ENCODE results near the gene CHRNB4. TPM values are rescaled to one million over a fixed set of nuclear protein-coding genes. Genes with fewer than 3 reads are reported as not detected.
A peak's percentile ranks its signal among the peaks of the same experiment; 100 is the strongest.

The CHRNB4 gene
- total RNA-seq, 1 donor = not detected

DNA sequence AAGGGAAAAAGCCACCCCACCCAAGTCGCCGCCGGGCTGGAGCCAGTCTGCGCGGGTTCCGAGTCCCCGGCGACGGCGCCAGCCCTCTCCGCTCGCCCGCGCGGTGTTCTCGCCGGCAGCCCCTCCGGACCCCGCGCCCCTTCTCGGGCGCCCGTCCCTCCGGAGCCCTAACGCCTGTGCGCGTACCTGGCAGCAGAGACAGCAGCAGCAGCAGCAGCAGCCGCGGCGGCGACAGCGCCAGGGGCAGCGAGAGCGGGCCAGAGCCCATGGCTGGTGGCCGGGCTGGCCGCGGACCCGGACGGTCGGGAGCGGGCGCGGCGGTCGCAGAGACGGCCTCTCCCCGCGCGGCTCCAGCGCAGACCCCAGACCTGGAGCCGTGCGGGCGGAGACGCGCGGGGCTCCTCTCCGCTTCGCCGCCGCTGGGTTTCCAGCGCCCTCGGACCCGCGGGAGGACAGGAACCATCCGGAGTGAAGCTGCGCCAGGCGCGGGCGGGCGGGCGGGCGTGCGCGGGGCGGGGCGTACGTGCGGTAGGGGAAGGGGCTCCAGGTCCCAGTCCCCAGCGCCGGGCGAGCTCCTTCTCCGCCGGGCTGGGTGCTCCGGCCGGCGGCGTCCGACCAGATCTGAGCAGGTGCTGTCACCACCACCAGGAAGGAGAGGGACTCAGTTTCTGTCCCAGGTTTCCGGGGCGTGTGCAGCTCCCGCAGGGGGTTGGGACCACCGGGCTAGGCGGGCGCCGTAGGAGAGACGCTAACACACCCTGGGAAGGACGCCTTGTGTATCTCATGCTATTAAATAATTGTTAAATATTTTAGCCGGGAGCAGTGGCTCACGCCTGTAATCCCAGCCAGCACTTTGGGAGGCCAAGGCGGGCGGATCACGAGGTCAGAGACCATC, 20.2 kb downstream of the CHRNB4 start, which contains the start of gene CHRNA3:
Gene CHRNA3 (minus strand): TSS at position 470 of the 895 bp plus-strand sequence. CDS start 202 bp downstream, at position 268.
- H3K4me3 ChIP-seq (ENCODE audit: low read depth, low read length) = no peak within 1 kb of the TSS
- no peak for DNase-seq (ENCODE audit: low read depth)
- no peak for TF ChIP-seq CTCF (IDR thresholded peaks at IDR 0.05; ENCODE audit: insufficient read depth, low read length)

DNA sequence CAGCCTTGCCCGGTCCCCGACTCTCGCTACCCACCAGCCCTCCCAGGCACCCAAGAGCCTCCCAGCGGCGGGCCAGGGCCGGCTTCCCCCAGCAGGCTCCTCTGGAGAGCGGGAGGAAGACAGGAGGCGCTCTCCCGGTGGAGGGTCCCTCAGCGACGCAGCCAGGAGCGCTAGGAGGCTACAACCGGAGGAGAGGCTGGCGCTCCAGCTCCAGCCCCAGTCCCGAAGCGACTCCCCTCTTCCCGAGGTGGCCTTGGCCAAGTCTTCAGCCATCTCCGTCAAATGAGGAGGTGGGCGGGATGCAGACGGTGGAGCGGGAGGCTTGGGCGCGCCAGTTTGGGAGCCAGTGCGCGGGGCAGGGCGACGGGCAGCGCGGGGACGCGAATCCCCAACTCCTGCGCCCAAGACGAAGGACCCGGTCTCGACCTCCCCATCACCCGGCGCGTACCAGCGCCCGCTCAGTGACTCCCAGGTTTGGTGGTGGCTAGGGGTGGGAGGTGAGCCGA, 20.9 kb downstream of the CHRNB4 start:
- no peak overlapping the region for H3K4me3 ChIP-seq (ENCODE audit: low read depth, low read length)
- no peak for DNase-seq (ENCODE audit: low read depth)
- peak; percentile 29 for TF ChIP-seq CTCF (IDR thresholded peaks at IDR 0.05; ENCODE audit: insufficient read depth, low read length)

- no peak for TF ChIP-seq CTCF (IDR thresholded peaks at IDR 0.05; ENCODE audit: insufficient read depth, low read length)
- DNase-seq (ENCODE audit: low read depth) = no peak
- no peak overlapping the region for H3K4me3 ChIP-seq (ENCODE audit: low read depth, low read length)
Observed at GRCh38 chr15:78619022-78619950, 21.7 kb downstream of the CHRNB4 start.

DNA sequence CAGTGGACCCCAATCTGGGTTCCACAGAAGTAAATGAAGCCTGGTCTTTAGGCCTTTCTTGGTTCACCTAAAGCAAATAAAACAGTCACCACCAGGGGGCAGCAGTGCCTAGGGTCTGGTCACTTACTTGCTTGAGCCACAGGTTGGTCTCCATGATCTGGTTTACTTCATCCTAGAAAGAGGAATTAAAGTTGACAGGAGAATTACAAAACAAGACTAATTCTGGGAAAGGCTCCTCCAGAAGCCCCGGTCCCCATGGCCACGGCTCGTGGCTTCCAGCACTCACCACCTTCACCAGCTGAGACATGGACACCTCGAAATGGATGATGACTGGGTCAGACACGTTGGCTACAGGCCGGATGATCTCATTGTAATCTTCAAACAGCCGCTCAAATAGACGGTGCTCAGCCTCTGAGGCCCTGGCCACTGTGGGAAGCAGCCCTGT, 22.5 kb downstream of the CHRNB4 start:
- peak; percentile 98 for DNase-seq (ENCODE audit: low read depth)

GRCh38 chr15:78618064-78618463, 22.9 kb downstream of the CHRNB4 start:
- no peak overlapping the region for H3K4me3 ChIP-seq (ENCODE audit: low read depth, low read length)
- TF ChIP-seq CTCF (IDR thresholded peaks at IDR 0.05; ENCODE audit: insufficient read depth, low read length) = no peak
- DNase-seq (ENCODE audit: low read depth) = no peak

More for the DNA sequence above, 22.5 kb downstream of the CHRNB4 start:
- H3K4me3 ChIP-seq (ENCODE audit: low read depth, low read length) = no peak overlapping the region
- peak; percentile 73 for TF ChIP-seq CTCF (IDR thresholded peaks at IDR 0.05; ENCODE audit: insufficient read depth, low read length)

DNA sequence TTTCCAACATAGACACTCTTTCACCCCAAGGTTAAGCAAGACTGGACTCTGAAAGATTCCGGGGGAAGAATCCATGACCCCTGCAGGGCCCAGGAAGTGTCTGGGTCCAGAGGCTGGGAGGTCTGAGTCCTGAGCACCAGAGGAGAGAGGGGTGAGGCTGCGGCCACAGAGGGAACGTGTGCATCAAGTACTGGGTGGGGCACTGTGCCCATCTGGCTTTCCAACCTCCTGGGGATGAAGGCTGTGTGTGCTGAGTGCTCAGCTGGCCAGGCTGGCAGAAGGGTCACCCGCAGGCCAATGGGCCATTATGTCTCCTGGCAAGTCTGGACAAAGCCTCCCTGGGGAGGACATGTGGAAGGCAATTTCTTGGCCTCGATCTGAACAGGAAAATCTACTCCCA, 23.5 kb downstream of the CHRNB4 start:
- H3K4me3 ChIP-seq (ENCODE audit: low read depth, low read length) = no peak overlapping the region
- DNase-seq (ENCODE audit: low read depth) = no peak
- TF ChIP-seq CTCF (IDR thresholded peaks at IDR 0.05; ENCODE audit: insufficient read depth, low read length) = no peak
